ENCODE data around the gene KLHL21. TPM values are rescaled to one million over a fixed set of nuclear protein-coding genes. Genes with fewer than 3 reads are reported as not detected.

KLHL21 gene
- total and polyA plus RNA-seq, 10 of the 15 experiments (the other 5 are each of a cell fraction or from before 2014, with no cell fraction given) = 0.76 to 12.2 (median 5.2) TPM

- peak overlapping the region; percentile 84 for H3K9ac ChIP-seq (ENCODE audit: control insufficient read depth, insufficient read depth, low read length)
- intact Hi-C loops (cut with micrococcal nuclease; ENCODE audit: unreplicated experiment) = no loop called here
- H3K4me2 ChIP-seq (ENCODE audit: control insufficient read depth, insufficient read depth) = peak overlapping the region; percentile 100
- ChIA-PET POLR2A (interaction anchor here (0.8 to 4.0 kb wide), 10 partner anchors 11 to 48 kb away, joined by 3 to 22 read pairs (median 3); partner anchors contain the start of genes NOL9 and ZBTB48), SMC1A (ENCODE audit: uncharacterized antibody, unreplicated experiment) (interaction anchor here (1.0 to 2.1 kb wide), 6 partner anchors 8 to 48 kb away, joined by 3 to 16 read pairs (median 3); partner anchors contain the start of gene ZBTB48), RAD21 (ENCODE audit: unreplicated experiment) (interaction anchor here (0.8 to 3.9 kb wide), 5 partner anchors 20 to 47 kb away, joined by 3 to 38 read pairs (median 3); partner anchors contain the start of genes NOL9, TAS1R1 and ZBTB48), CTCF (interaction anchor here (1.2 to 5.4 kb wide), 3 partner anchors 20 to 111 kb away, joined by 4 to 39 read pairs (median 15); partner anchors contain the start of genes NOL9, TAS1R1 and ZBTB48)
- ATAC-seq (peak; percentile 63), FAIRE-seq (peak; percentile 27), DNase-seq (ENCODE audit: low read depth, low spot score) (no peak)
- no peaks in the 10 kb centered on the region for H3K27me3 ChIP-seq (replicated peaks in 1 of 2; ENCODE audit: control insufficient read depth in 2 of 2, insufficient read depth in 2 of 2, low read length in 1 of 2)
- H3K4me3 ChIP-seq = peak overlapping the region; percentile 94
- peaks cover 2 to 9% of the 10 kb centered on the region in 2 experiments; a peak in 3 of 4 replicates for H3K36me3 ChIP-seq (ENCODE audit: control insufficient read depth in 2 of 2, insufficient read depth in 2 of 2, low read length in 1 of 2)
- H3K4me1 ChIP-seq (ENCODE audit: control insufficient read depth, insufficient read depth, low read length) = peaks cover 13% of the 10 kb centered on the region
- WGBS (ENCODE audit: insufficient coverage, insufficient replicate concordance, low lambda C conversion rate, missing lambda C conversion rate) = under 1% methylated on average over 40 of the region's 40 CpGs
- H3K9me3 ChIP-seq (replicated peaks; ENCODE audit: control insufficient read depth, insufficient read depth, low read length) = no peaks in the 10 kb centered on the region
- in situ Hi-C loops (cut with MboI) = no loop called here
- no TSS peak for BruUV-seq (replicated peaks)
- peak overlapping the region; percentile 73 for H3K27ac ChIP-seq (ENCODE audit: control insufficient read depth, insufficient read depth)
- no peaks in the 10 kb centered on the region for H4K20me1 ChIP-seq (ENCODE audit: control insufficient read depth, insufficient read depth)
- peak overlapping the region; percentile 70 for H2AFZ ChIP-seq (ENCODE audit: control insufficient read depth, low read depth, low read length)
- peaks cover 36% of the 10 kb centered on the region for H3K79me2 ChIP-seq (ENCODE audit: control insufficient read depth, insufficient read depth, low read length)
- 0 out of 2 replicates have a peak, but pooled peaks have one; percentile 3 for TF ChIP-seq TCF12 (IDR thresholded peaks at IDR 0.05; ENCODE audit: low read depth, low read length)
- TF ChIP-seq CUX1 (IDR thresholded peaks at IDR 0.05; ENCODE audit: insufficient replicate concordance, low read depth, low read length) = no peak
- TF ChIP-seq NBN (IDR thresholded peaks at IDR 0.05) = peak; percentile 53; the same call in 1 of the 2 replicates
- TF ChIP-seq RFX5 (IDR thresholded peaks at IDR 0.05; ENCODE audit: low read depth, low read length) = no peak
- peak; percentile 49; the same call in 1 of the 2 replicates for TF ChIP-seq POLR2AphosphoS5 (IDR thresholded peaks at IDR 0.05; ENCODE audit: low read length)
- TF ChIP-seq BACH1 (IDR thresholded peaks at IDR 0.05; ENCODE audit: borderline replicate concordance) = peak; percentile 85; the same call in 1 of the 2 replicates
- TF ChIP-seq SRF (IDR thresholded peaks at IDR 0.05; ENCODE audit: low read depth in 2 of 2, low read length in 2 of 2) = peak in 1 of 2 experiments; percentile 84; a peak in 2 of 4 replicates
- TF ChIP-seq RAD51 (IDR thresholded peaks at IDR 0.05) = peak; percentile 96
- peak; percentile 83 for TF ChIP-seq FOXK2 (IDR thresholded peaks at IDR 0.05)
- peak; percentile 59; the same call in 1 of the 2 replicates for TF ChIP-seq NKRF (conservative IDR thresholded peaks at IDR 0.05)
- TF ChIP-seq USF2 (IDR thresholded peaks at IDR 0.05; ENCODE audit: borderline replicate concordance, low read depth, low read length) = peak; percentile 77
Observed at GRCh38 chr1:6601049-6601922, 1.4 kb downstream of the KLHL21 start.

Measured in GM12878 (cell line).